NCI-H2196 treated with DMSO at 0.1 percent for 48 hours (cell line): ENCODE results near the gene CDKN1B.

Source experiments
- DNase-seq: peaks from one replicate; lab custom pipeline; 2025; ENCODE audit not compliant: unreplicated experiment; lab: John Stamatoyannopoulos, UW

CDKN1B gene

GRCh38 chr12:12749433-12749832, 32.3 kb downstream of the CDKN1B start:
- no peak for DNase-seq

DNA sequence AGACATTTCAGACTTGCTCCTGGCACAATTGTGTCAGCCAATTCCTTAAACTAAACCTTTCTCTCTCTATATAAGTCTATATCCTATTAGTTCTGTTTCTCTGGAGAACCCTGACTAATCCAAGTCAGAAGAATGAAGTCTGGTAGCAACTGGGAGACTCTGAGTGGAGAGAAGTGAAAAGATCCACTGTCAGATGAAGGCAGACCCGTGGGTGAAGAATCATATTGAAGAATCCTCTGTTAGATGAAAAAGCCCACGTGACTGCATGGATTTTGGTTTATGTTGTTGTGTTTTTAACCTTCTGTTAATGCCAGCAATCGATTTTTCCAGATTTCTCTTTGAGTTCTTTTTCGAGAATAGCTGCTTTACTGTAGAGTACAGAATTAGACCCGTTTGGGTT, 38.8 kb downstream of the CDKN1B start:
- no peak for DNase-seq

GRCh38 chr12:12757121-12757520, 40.0 kb downstream of the CDKN1B start:
- no peak for DNase-seq

- DNase-seq = no peak
These were observed 42.2 kb downstream of the CDKN1B start for GRCh38 chr12:12759234-12759915.

GRCh38 chr12:12764824-12765223, 47.7 kb downstream of the CDKN1B start:
- no peak for DNase-seq

- no peak for DNase-seq
These were observed 53.1 kb downstream of the CDKN1B start for GRCh38 chr12:12770262-12770661.
